ENCODE data around the gene ZRANB3.
"Not testable (repeated sequence)": the region's sequence is repeated elsewhere in the genome, so short reads cannot be mapped to it uniquely, and the experiment has no call there.

DNA sequence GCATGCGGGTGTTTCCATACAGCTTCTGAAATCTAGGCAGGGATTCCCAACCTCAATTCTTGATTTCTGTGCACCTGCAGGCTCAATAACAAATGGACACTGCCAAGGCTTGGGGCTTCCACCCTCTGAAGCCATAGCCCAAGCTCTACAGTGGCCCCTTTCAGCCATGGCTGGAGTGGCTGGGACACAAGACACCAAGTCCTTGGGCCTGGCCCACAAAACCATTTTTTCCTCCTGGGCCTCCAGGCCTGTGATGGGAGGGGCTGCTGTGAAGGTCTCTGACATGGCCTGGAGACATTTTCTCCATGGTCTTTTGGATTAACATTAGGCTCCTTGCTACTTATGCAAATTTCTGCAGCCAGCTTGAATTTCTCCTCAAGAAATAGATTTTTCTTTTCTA is 78.0 kb downstream of the ZRANB3 start:
- not testable (repeated sequence) for TF ChIP-seq SUZ12 (IDR thresholded peaks at IDR 0.05; ENCODE audit: extremely low read depth, insufficient read depth, insufficient read length); YY1 (IDR thresholded peaks at IDR 0.05; ENCODE audit: insufficient read depth, insufficient read length)

Measured in NT2/D1 (cell line).